AG09319 (cell line): ENCODE results near the gene STKLD1.
"Not testable (repeated sequence)": the region's sequence is repeated elsewhere in the genome, so short reads cannot be mapped to it uniquely, and the experiment has no call there.

Source experiments
- DNase-seq: peaks from one replicate; pipeline ENCODE4 v3.0.0-alpha.2; 2010; ENCODE audit warnings: low read depth; ENCODE audit errors: extremely low read depth
- CTCF ChIP-seq: IDR thresholded peaks from 2 replicates; pipeline ENCODE4 v1.5.1; 2011; ENCODE audit warnings: low read depth, mild to moderate bottlenecking, inconsistent platforms, low read length, moderate library complexity

STKLD1 gene

DNA sequence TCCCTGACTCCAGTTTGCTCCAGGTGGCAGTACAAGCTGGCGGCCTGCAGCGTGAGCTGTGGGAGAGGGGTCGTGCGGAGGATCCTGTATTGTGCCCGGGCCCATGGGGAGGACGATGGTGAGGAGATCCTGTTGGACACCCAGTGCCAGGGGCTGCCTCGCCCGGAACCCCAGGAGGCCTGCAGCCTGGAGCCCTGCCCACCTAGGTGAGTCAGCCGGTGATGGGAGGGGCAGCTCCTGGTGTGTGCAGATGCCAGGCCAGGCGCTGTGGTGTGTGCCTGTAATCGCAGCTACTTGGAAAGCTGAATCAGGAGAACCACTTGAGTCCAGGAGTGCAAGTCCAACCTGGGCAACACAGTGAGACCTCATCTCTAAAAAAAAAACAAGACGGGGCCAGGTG, 73.6 kb downstream of the STKLD1 start:
- DNase-seq: no peak
- TF ChIP-seq CTCF: no peak

DNA sequence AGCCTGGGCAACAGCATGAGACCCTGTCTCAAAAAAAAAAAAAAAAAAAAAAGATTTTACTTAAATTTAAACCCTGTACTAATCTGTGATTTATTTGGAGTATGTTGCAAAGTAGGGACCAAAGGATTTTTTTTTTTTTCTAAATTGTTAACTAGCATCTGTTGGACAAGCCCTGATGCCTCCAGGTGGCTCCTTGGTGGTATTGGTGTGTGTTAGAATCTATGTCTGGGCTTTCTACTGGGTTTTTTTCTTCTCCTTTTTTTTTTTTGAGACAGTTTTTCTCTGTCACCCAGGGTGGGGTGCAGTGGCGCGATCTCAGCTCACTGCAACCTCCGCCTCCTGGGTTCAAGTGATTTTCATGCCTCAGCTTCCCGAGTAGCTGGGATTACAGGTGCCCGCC, 75.7 kb downstream of the STKLD1 start:
- not testable (repeated sequence) for DNase-seq

DNA sequence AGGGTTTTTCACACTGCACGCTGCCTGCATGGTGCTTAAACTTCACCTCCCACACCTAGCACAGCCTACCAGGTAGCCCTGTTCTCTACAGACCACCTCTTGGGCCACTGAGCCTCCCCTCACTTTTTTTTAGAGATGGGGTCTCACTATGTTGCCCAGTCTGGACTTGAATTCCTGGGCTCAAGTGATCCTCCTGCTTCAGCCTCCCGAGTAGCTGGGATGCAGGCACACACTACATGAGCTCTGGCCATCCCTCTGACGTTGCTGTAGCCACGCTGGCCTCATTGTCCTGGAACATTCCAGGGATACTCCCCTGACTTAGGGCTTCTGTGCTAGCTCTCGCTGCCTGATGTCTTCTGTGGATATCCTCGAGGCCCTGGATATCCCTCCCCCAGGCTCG, 76.4 kb downstream of the STKLD1 start:
- no peak for TF ChIP-seq CTCF
- DNase-seq: no peak

- TF ChIP-seq CTCF: no peak
- DNase-seq: no peak
Observed at GRCh38 chr9:133453651-133454050, 77.5 kb downstream of the STKLD1 start.

DNA sequence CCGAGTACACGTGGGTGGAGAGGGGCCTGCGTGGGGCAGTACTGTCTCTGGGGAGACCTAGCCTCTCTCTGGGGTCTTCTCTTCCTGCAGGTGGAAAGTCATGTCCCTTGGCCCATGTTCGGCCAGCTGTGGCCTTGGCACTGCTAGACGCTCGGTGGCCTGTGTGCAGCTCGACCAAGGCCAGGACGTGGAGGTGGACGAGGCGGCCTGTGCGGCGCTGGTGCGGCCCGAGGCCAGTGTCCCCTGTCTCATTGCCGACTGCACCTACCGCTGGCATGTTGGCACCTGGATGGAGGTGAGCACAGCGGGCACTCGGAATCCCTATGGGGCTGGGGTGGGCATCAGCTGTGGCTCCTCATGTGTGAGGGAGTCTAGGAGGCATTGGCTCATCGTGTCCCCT, 78.2 kb downstream of the STKLD1 start:
- no peak for DNase-seq
- no peak for TF ChIP-seq CTCF

DNA sequence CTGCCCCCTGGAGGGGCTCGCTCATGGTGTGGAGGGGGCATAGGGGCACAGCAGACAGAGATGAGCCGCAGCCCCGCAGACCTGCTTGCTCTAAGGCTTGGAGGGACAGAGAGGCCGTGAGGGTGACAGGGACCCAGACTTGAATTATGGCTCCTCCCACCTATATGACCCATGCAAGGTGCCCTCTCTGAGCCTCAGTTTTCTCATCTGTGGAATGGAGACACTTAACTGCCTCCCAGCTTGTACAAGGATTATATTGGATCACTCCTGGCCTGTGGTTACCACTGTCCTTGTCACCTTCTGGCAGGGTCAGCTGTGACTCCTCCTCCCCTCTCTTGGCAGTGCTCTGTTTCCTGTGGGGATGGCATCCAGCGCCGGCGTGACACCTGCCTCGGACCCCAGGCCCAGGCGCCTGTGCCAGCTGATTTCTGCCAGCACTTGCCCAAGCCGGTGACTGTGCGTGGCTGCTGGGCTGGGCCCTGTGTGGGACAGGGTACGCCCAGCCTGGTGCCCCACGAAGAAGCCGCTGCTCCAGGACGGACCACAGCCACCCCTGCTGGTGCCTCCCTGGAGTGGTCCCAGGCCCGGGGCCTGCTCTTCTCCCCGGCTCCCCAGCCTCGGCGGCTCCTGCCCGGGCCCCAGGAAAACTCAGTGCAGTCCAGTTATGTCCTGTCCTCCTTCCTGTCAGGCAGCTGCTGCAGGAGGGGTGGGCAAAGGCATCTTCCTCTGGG, 78.9 kb downstream of the STKLD1 start:
- TF ChIP-seq CTCF: no peak
- DNase-seq: no peak
